HG03342 (cell line): ENCODE measurements around the gene ANKRD50.
A peak's percentile ranks its signal among the peaks of the same experiment; 100 is the strongest.

Source experiments
- ATAC-seq: cut with Tn5 transposase; IDR thresholded peaks from one replicate; pipeline ENCODE4 v1.9.1; 2021; ENCODE audit warnings: mild to moderate bottlenecking, moderate library complexity; ENCODE audit not compliant: unreplicated experiment

The ANKRD50 gene, protein sequence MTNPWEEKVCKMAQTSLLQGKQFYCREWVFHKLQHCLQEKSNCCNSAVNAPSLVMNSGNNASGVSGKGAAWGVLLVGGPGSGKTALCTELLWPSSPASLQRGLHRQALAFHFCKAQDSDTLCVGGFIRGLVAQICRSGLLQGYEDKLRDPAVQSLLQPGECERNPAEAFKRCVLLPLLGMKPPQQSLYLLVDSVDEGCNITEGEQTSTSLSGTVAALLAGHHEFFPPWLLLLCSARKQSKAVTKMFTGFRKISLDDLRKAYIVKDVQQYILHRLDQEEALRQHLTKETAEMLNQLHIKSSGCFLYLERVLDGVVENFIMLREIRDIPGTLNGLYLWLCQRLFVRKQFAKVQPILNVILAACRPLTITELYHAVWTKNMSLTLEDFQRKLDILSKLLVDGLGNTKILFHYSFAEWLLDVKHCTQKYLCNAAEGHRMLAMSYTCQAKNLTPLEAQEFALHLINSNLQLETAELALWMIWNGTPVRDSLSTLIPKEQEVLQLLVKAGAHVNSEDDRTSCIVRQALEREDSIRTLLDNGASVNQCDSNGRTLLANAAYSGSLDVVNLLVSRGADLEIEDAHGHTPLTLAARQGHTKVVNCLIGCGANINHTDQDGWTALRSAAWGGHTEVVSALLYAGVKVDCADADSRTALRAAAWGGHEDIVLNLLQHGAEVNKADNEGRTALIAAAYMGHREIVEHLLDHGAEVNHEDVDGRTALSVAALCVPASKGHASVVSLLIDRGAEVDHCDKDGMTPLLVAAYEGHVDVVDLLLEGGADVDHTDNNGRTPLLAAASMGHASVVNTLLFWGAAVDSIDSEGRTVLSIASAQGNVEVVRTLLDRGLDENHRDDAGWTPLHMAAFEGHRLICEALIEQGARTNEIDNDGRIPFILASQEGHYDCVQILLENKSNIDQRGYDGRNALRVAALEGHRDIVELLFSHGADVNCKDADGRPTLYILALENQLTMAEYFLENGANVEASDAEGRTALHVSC (N-terminal part only)

DNA sequence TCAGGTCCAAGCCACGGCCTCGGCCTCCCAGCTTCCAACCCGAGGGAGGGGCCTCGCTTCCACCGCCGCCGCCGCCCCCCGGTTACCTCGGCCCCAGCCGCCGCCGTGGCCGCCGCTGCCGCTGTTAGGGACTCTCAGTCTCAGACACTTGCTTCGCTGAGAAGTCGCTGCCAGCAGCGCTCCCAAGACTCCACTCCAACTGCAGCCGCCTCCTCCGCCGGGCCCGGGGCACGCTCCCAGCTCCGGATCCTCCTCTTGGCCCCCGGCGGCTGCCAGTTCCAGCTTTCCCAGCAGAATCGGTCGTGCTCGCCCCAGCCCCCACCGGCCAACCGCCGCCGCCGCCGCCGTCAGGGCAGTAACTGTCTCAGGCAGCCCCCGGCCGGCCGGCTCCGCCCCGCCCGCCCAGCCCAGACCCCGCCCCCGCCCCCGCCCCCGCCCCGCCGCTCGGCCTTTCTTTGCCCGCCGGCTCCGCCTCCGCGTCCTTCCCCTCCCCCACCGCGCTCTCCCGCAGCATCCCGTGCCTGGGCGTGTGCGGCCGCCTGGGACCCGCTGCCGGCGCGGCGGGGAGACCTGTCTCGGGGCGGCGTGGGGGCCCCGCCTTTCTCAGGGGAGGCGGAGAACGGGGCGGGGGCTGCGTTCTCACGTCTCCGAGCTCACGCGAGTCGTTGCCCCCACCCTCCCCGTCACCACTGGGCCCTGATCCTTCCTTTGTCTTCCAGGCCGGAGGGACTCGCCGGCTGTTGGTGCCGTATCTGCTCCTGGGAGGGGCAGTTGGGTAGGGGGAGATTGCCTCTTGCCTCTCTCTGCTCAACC is at the start of gene ANKRD50:
ANKRD50 (minus strand) TSS at position 361 of the 813 bp plus-strand sequence. CDS start 2,221 bp downstream, outside the sequence.
- peak; percentile 77 for ATAC-seq

DNA sequence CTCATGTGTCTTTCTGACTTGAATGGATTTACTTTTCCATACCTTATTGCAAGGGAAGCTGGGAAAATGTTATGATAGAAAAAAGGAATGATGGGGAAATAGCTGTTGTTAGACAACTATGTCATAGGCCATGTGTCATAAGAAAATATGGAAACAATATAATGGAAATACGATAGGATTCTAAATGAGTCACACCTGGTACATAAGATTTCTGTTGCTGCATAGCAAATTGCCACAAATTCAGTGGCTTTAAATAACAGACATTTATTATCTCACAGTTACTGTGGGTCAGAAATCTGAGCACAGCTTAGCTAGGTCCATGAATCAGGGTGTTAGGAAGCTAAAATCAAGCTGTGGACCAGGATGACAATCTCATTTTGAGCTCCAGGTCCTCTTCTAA is 44.6 kb upstream of the ANKRD50 start:
- no peak for ATAC-seq

DNA sequence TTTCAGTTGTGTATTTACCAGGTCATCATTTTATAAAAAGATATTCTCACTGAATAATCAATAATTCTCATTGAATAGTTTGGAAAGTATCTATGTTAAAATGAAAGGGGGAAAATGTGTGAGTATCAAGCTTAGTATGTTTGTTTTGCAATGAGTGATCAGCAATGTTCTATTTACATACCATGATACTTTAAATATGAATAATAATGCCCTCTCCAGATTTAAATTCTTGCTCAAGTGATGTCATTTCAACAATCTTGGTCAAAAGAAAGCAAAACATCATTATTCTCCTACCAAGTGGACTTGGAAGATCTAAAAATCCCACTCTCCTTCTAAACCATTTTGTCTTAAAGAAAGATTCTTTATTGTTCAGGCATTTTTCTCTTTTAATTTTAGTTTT is 42.1 kb upstream of the ANKRD50 start:
- no peak for ATAC-seq

DNA sequence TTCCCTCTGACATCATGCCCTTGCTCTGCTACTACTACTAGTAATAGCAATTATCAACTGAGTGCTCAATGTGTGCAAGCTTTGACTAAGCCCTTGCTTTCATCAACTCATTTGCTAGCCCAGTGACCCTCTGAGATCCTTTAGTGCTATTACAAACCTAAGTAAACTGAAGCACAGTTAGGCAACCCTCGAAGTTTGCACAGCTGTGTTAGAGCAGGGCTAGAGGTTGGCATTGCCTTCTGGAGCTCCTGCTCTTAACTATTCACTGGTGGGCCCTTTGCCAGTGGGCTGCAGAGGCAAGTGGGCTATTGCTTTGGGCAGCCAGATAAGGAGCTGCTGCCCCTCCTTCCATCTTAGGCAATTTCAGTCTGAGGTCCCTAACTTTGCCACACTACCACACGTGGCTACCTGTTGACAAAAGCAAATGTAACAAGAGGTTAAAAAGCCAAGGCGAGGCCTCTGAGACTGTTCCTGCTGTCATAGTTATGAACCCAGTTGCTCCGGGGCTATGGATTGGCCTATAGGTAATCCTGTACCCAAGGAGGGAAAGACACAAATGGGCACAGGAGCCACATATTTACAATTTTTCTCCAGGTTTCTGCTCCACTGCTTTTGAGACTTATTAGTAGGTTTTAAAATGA is 41.5 kb upstream of the ANKRD50 start:
- ATAC-seq, result no peak

DNA sequence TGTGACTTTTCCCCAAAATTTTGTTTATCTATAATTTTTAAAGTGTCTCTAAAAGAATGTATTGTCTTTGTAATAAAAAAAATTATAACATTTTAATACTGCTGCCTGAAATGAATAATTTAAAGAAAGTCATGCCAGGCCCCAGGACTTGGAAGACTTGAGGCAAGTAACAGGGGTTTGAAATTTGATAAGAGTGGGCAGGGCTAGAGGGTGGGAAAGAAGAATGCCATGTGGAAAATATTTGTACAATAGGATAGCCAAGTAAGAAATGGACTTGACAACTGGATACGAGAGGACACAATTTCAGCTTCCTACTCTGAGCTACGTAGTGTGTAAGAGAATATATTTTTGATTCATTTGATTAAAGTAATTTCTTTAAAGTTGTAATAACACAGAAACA is 36.9 kb upstream of the ANKRD50 start:
- ATAC-seq, result no peak

DNA sequence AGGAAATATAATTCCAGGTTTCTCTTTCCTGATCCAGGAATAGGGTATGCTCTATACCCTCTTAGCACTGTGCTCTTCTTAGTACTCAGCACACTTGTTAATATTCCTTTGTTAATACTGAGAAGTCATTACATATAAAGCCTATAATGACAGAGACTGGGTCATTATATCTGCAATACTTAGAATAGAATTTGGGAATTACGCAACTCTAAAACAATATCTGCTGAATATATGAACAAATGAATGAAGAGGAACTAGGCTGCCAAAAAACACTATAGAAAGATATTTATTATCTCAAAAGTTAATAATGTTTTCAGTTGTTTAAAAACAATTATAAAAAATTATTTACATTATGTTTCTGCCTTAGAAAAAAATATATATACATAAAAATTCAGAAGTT is 36.4 kb upstream of the ANKRD50 start:
- ATAC-seq, result no peak

DNA sequence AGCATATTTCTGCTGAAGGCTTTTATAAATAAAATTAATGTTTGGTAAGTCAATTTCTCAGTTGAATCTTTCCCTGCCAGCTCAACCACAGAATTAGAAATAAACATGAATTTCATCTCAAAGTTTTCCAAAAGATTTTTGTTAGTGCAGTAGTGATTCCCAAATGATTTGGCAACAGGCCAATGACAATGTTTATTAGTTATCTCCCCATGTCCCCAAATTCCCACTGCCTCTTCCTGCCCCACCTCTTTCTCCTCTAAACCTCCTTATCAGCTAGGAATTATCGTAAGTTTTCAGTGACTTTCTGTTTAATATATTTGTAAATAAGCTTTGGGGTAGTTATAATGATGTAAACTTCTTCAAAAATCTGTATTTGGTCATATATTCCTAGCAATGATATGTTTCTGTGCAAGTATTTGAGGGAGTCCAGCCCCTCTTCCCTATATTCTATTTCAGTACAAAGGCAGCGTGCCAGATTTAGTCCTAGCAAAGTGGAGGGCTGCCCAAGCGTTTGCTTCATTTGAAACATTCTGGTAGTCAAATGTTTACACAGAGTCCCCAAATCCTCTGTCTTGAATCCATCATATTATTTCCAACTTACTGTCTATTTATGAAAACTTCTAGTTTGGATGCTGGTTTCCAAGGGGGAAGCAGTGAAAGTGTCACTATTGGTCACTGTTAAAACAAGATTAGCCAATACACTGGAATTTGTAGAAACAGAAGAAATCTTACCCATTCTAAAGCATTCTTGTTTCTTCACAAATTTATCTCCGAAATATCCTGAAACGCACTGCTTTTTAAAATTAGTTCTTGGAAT is 33.7 kb upstream of the ANKRD50 start:
- no peak for ATAC-seq

DNA sequence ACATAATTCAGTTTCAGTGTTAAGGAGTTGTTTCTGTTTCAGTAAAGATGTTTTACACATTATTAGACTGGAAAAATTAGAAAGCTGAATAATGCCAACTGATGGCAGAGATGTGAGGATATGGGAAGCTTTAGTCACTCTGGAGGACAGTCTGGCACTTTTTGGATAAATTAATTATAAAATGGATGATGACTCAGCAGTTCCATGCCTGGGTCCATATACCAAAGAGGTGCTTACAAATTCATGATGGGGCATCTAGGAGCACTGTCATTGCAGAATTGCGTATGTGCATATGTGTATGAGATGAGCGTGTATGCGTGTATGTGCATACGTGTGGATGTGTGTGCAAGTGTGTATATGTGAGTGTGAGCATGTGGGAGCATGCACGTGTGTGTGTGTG is 31.2 kb upstream of the ANKRD50 start:
- no peak for ATAC-seq

DNA sequence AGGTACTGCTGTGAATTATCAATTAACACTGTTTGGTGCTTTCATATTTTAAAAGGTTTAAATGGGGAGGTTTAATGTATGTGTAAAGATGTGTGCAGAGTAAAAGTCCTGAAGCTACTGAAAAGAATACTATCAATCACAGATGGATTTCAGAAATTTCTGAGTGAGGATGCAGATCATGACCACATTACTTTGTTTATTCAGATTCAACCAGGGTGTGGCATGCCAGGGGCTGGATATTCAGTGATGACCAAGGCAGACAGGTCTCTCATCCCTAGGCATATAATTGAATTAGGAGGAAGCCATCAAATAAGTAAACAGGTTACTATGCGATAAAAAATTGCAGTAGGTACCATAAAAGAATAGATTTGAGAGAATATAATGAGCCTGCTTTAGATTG is 28.0 kb upstream of the ANKRD50 start:
- ATAC-seq, result no peak

DNA sequence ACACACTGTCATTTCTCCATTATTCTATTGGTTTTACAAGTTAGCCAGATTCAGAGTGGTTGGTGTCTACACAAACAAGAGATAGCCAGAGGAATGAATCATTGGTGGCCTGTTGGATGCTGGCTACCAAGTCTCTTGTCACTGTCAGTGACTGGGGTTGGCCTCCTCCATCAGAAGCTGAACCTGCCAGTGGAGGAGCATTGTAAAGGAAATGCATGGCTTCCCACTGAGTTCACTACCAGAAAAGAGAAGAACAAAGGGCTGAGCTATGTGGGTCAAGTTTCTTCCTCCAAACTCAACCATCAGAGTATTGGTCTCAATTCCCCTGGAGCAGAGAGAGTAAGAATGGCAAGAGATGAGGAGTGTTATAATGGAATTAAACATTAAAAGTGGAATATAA is 26.5 kb upstream of the ANKRD50 start:
- ATAC-seq, result no peak

DNA sequence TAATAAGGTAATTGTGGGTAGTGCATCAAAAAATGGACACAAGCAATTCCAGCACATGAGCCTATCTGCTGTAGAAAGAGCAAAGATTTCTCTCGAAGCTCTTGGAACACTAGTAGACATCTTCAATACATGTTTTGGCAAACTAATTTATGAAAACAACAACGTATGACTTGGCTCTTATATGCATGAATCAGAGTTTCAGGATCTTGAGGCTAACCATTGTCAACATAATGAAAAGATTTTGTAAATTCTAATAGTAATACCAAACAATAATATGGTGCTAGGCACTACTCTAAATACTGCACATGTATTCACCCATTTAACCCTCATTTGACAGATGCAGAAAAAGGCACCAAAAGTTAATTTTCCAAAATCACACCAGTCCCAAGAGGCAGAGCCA is 25.1 kb upstream of the ANKRD50 start:
- ATAC-seq, result no peak

DNA sequence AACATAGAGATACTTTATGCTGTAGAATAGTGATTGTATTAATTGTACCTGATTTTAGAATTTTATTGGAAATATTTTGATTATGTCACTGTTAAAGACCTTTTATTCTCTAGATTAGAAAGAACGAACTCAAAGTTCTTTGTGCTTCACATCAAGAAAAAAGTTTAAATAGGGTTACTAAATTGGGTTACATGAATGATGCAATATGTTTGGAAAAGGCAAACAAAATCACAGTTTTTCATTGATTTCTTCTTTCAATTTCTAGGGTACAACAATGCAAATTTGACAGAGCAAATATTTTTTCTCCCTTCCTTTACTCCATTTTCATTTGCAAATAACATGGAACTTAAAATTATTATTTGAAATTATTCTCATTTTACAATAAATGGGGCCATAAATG is 24.0 kb upstream of the ANKRD50 start:
- ATAC-seq, result no peak

DNA sequence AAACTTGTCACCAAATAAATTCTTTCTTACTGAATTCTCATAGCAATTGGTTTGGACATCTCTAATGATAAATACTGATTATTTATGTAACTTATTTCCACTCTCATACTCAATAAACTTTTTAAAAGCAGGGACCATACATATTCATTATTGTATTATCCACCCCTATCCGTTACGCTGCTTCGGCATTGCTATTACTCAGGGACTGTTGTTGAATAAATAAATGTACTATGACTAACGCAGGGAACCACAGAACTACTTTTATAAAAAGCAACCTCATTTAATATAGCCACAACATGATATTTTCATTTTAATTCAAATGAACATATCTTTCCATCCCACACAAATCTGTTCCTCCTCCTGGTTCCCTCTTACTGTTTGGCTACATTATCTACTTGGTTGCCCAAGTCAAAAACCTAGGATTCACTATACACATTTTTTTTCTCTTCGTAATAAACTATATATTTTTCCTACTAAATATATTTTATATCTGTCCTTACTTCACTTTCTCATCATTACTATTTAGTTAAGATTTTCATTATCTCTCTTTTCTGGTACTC is 14.9 kb upstream of the ANKRD50 start:
- ATAC-seq, result no peak

DNA sequence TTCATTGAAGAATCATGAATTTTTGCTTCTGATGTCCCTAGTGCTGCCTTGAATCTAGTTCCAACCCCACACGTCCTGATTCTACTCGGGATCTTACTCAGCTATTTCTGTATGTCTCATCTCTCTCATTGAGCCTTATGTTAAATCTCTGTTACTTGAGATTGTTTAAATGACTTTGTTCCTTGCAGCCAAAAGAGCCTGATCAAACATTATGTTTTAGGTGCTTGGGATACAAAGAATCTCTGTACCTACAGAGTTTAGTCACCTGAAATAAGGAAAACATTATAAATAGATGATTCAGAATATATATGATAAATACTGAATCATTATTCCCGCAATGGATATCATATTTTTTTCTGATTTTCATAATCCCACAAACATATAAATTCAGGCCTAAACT is 13.7 kb upstream of the ANKRD50 start:
- ATAC-seq, result no peak

DNA sequence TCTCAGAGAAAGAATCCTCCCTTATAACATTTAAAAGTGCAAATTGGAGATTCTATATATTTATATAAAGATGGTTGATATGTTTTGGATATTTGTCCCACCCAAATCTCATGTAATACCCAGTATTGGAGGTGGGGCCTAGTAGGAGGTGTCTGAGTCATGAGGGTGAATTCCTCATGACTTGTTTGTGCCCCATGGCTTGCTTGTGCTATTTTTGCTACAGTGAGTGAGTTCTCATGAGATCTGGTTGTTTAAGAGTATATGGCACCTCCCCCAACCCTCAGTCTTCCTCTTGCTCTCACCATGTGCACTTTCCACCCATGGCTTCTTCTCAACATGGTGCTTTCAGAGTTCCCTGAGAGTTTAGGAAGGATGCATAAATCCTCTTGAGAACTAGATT is 9.5 kb upstream of the ANKRD50 start:
- ATAC-seq, result no peak

DNA sequence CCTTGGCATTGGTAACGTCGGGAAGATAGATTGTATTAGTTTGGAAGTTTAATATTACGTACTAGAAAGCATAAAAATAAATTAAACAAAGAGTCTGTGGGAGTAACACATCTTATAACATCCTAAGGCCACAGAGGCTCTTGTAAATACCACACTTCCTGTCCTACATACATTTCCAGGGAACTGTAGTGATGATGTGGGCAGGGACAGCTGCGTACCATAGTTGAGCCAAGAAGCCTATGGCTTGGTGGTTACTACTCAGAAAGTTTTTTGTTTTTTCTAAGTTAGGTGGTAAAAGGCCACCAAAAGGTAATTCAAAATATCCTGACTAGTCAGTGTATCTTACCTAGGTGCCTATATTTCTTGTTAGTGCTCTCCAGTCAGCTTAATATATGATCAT is 4.6 kb upstream of the ANKRD50 start:
- no peak for ATAC-seq

DNA sequence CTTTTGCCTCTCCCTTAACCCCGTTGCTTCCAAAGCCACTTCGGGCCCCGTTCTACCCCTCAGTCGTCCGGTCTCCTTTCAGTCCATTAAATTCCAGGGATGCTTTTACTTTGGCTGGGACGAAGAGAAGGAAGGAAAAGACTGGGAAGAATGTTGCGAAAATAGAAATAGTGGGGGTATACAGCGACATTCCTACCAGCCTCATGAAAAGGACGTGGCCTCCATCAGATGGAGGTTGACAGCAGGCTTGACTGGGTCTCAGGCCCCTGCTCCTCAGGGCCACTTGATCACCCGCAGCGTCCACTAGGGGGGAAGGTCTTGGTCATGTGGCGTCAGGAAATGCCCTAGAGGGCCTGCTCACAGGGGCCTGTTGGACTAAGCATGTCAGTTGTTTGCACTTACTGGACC is 657 bp upstream of the ANKRD50 start:
- peak; percentile 34 for ATAC-seq

DNA sequence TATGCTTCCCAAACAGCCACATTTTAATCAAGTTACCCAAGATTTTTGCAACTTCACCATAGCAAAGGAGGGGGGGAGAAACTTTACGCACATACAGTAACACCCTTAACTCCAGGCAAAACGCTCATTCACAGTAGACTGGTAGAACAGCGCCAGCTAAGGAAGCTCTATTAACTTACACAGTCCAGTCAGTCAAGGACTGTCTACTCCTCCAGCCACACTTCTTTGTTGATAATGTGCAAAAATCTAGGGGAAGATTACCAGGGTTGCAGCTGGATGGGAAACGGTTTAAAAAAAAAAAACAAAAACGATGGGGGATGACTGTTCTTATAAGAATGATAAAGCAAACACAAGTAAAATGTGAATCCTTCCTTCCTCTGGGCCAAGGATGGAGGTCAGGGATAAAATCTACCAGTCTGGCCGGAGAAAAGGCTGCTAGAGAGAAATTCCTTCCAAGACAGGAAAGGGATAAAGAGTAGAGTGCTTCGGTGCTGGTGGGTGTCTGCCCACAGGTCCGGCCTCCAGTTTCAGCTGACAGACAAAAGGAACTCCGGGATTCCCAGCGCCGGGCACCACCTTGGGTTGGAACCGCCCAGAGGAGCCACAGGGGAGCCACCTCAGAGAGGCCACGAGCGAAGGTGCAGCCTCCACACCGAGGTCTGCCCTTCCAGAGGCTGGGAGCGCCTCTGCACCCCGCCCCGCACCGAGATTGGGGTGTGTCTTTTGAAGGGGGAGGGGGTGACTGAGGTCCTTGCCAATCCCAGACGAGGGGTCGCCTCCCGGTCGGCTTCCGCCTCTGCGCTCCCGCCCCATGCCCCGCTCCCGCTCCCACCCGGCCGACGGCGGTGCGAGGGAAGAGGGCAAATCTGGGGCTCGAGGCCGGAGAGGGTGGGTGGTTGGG is 811 bp downstream of the ANKRD50 start:
- peak; percentile 19 for ATAC-seq
